Left lung (tissue), 10 donors: ENCODE results near the gene GMEB1. TPM values are rescaled to one million over a fixed set of nuclear protein-coding genes. Genes with fewer than 3 reads are reported as not detected.
A peak's percentile ranks its signal among the peaks of the same experiment; 100 is the strongest.
"Not testable (repeated sequence)": the region's sequence is repeated elsewhere in the genome, so short reads cannot be mapped to it uniquely, and the experiment has no call there.

ENCODE experiments used
- ATAC-seq: fragments of 200-7000 bp; cut with Tn5 transposase; one replicate; pipeline ENCODE4 v1.9.1; 2020; ENCODE audit warnings: moderate library complexity
- DNase-seq, 4 donors: peaks; one replicate each; pipeline ENCODE4 v3.0.0-alpha.2; 2013 to 2020
- H3K27ac ChIP-seq, 2 donors: fragments of 200-600 bp; sonication (generic) in 1 of 2; one replicate each; pipeline versions ENCODE4 v1.5.0 to v1.8.0; 2020 to 2021
- H3K27me3 ChIP-seq, 2 donors: fragments of 200-600 bp; sonication (generic) in 1 of 2; one replicate each; pipeline versions ENCODE4 v1.5.0 to v1.8.0; 2020 to 2021
- H3K36me3 ChIP-seq, 2 donors: fragments of 200-600 bp; sonication (generic) in 1 of 2; one replicate each; pipeline versions ENCODE4 v1.5.0 to v1.8.0; 2020 to 2021
- H3K4me1 ChIP-seq, 2 donors: fragments of 200-600 bp; one replicate each; pipeline ENCODE4 v1.8.0; 2021
- H3K4me3 ChIP-seq, 2 donors: fragments of 200-600 bp; sonication (generic) in 1 of 2; one replicate each; pipeline versions ENCODE4 v1.5.0 to v1.8.0; 2020 to 2021; ENCODE audit warnings: mild to moderate bottlenecking in 1 of 2
- H3K9me3 ChIP-seq, 2 donors: fragments of 200-600 bp; sonication (generic) in 1 of 2; one replicate each; pipeline versions ENCODE4 v1.5.0 to v1.8.0; 2020 to 2021
- intact Hi-C, 2 donors: fragments of 100-400 bp; cut with DNase I; formaldehyde crosslinking; loops; one replicate each; pipeline versions ENCODE4 v1.11.2 to v1.14.2; 2022
- polyA plus RNA-seq, 6 donors: library from polyadenylated mRNA; unstranded; fragments of 120-200 nt; gene quantifications; one replicate each; pipeline ENCODE4 v1.2.1, GENCODE V29; 2013; ENCODE audit not compliant: insufficient read length in 6 of 6
- total RNA-seq, 2 donors: library from RNA; stranded (reverse); fragmentation: NEBNext Ultra II Directional; extraction: Animal tissue kit (Norgen Biotek cat#: 25700); gene quantifications; one replicate each; pipeline ENCODE4 v1.2.1, GENCODE V29; 2021
- TF ChIP-seq, protein P1 (sequence below), 2 donors: fragments of 200-600 bp; sonication (generic) in 1 of 2; IDR thresholded peaks; one replicate each; pipeline versions ENCODE4 v1.5.0 to v1.8.0; 2021; ENCODE audit warnings: antibody characterized with exemption in 2 of 2
- donor health status: DM: no; HTN: yes; CAD: no.
- donor health status: DM: no; HTN: no; CAD: no.

Gene GMEB1
- total and polyA plus RNA-seq, 8 donors, result 10.6 to 18.6 (median 16.7) TPM

DNA sequence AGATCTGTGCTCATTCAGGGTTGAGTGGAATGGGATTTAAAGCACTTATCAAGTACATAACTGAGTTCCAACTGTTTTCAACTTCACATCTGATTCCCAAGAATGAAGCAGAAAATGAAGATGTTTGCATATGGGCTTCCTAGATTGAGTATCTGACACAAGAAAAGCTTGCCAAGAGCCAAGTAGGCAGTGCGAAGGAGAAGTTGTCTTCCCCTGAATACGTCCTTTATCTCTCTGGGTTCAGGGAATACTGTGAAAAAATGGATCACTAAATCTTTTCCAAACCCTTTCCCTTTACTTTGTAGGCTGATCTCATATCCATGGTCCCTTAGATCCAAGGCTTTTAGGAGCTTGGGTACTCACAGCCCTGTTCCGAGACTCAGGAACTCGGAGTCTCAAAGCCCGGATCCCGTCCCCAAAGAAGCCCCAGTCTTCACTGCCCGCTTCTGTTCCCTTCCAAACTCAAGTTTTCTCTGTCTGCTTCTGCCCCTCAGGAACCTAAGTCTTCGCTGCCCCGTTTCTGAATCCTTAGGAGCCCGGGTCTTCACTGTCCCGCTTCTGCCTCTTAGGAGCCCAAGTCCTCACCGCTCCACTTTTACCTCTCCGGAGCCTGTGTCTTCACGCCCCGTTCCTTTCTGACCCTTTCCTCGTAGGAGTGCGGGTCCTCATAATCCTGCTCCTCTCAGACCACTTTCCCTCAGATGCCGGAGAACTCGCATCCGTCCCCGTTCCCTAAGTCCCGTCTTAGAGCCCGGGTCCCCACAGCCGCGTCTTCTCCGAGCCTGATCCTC lies 26.3 kb upstream of the GMEB1 start:
- H3K4me1 ChIP-seq, result peaks cover 16 to 37% of the 10 kb centered on the region in 2 donors
- H3K4me3 ChIP-seq, result peak overlapping the region; percentile 69 to 71
- H3K27me3 ChIP-seq, result no peaks in the 10 kb centered on the region
- intact Hi-C loops, result no loop called here
- H3K27ac ChIP-seq, result peak overlapping the region; percentile 90 to 95
- H3K36me3 ChIP-seq, result no peaks in the 10 kb centered on the region
- peak in 2 of 4 donors; percentile 10 to 26 for DNase-seq
- H3K9me3 ChIP-seq, result no peaks in the 10 kb centered on the region
- TF ChIP-seq, protein P1, sequence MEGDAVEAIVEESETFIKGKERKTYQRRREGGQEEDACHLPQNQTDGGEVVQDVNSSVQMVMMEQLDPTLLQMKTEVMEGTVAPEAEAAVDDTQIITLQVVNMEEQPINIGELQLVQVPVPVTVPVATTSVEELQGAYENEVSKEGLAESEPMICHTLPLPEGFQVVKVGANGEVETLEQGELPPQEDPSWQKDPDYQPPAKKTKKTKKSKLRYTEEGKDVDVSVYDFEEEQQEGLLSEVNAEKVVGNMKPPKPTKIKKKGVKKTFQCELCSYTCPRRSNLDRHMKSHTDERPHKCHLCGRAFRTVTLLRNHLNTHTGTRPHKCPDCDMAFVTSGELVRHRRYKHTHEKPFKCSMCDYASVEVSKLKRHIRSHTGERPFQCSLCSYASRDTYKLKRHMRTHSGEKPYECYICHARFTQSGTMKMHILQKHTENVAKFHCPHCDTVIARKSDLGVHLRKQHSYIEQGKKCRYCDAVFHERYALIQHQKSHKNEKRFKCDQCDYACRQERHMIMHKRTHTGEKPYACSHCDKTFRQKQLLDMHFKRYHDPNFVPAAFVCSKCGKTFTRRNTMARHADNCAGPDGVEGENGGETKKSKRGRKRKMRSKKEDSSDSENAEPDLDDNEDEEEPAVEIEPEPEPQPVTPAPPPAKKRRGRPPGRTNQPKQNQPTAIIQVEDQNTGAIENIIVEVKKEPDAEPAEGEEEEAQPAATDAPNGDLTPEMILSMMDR (IDR thresholded peaks at IDR 0.05), result no peak
- peak; percentile 28 for ATAC-seq

DNA sequence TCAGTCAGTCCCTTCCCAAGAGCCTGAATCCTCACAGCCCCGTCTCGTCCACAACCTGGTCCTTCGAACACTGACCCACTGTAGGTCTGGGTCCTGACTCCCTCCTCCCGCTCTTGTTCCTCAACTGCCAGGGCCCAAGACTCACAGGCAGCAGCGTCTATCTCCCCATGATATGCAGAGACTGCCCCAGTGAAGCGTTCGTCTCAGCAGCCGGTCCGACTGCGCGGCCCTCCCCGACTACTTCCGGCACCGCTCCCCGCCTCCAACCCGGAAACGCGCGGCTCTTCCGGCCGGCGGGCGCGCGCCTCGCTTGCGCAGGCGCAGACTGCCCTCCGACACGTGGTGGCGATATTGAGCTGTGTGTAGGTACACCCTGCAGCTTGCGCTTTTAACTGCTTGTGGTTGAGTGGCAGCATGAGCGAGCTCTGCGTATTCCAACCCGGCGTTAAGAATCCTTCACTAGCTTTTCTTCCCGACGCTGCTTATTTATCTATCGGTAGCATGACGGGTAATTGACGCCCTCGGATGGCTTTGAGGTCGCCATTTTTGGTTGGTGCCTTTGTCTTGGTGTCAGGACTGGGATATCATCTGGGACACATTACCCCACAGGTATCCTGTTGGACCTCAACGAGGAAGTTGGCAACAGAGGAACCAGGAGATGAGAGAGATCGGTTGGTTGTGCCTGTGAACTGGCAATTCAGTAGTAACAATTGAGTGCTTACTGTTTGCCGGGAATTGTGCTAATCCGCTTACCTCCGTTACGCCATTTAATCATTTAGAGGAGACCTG lies 25.5 kb upstream of the GMEB1 start, which contains the start of gene TAF12:
TSS of gene TAF12 (minus strand) at position 221 of the 789 bp plus-strand sequence. CDS start 20,986 bp downstream, outside the sequence.
- no peaks in the 10 kb centered on the region for H3K9me3 ChIP-seq
- ATAC-seq (peak; percentile 94), DNase-seq (peak; percentile 94 to 98 (median 95))
- H3K36me3 ChIP-seq, result no peaks in the 10 kb centered on the region
- peaks cover 16 to 45% of the 10 kb centered on the region in 2 donors for H3K4me1 ChIP-seq
- TF ChIP-seq, protein P1 (IDR thresholded peaks at IDR 0.05), result peak in 1 of 2 donors; percentile 35
- H3K27me3 ChIP-seq, result no peaks in the 10 kb centered on the region
- H3K27ac ChIP-seq, result peak within 1 kb of the TSS; percentile 90 to 95
- H3K4me3 ChIP-seq, result peak within 1 kb of the TSS; percentile 69 to 71
- intact Hi-C loops, result no loop called here

DNA sequence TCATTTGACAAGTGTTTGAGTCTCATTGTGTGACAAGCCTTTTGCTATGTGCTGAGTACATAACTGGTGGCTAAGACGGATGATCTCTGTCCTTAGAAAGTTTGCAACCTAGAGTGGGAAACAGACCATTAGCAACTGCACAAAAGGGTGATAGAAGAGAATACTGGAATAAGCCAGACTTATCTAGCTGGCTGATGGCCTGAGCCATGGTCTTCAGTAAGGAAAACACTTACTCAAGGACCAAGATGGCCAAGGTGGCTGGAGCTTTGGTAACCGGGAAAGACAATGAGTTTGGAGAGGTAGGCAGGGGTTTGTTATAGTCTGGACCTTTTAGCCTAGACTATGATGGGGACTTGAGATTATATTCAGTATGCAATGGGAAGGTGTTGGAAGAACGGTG lies 24.1 kb upstream of the GMEB1 start:
- Histone ChIP-seq H3K9me3 (no peaks in the 10 kb centered on the region), H3K27me3 (no peaks in the 10 kb centered on the region), H3K4me3 (peak overlapping the region in 1 of 2 donors; percentile 71), H3K36me3 (no peaks in the 10 kb centered on the region), H3K27ac (peak overlapping the region in 1 of 2 donors; percentile 95), H3K4me1 (peaks cover 16 to 53% of the 10 kb centered on the region in 2 donors)
- TF ChIP-seq, protein P1 (IDR thresholded peaks at IDR 0.05), result no peak
- intact Hi-C loops, result no loop called here
- ATAC-seq, result no peak
- no peak for DNase-seq

DNA sequence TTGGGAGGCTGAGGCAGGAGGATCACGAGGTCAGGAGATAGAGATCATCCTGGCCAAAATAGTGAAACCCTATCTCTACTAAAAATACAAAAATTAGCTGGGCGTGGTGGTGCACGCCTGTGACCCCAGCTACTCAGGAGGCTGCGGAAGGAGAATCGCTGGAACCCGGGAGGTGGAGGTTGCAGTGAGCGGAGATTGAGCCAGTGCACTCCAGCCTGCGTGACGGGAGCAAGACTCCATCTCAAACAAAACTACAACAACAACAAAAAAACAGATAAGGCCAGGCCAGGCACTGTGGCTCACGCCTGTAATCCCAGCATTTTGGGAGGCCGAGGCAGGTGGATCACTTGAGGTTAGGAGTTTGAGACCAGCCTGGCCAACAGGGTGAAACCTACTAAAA lies 23.2 kb upstream of the GMEB1 start:
- DNase-seq, ATAC-seq, H3K36me3 ChIP-seq, H3K9me3 ChIP-seq, H3K4me3 ChIP-seq, intact Hi-C loops, H3K27ac ChIP-seq, H3K27me3 ChIP-seq: not testable (repeated sequence)
- H3K4me1 ChIP-seq, result peaks cover 16 to 56% of the 10 kb centered on the region in 2 donors

DNA sequence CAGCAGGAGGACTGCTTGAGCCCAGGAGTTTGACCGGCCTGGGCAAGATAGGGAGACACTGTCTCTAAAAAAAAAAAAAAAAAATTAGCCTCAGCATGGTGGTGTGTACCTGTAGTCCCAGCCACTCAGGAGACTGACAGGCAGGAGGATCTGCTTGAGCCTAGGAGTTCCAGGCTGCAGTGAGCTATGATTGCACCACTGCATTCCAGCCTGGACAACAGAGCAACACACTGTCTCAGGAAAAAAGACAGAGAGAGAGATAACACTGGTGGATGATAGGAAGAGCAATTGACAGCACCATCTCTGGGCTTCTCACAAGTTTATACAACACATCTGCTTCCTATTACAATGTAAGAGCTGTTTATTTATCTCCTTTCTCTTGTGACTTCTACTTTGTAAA lies 22.5 kb upstream of the GMEB1 start:
- Histone ChIP-seq H3K4me3 (no peak overlapping the region), H3K4me1 (peaks cover 15 to 49% of the 10 kb centered on the region in 2 donors), H3K27ac (no peak overlapping the region), H3K27me3 (no peaks in the 10 kb centered on the region), H3K9me3 (no peaks in the 10 kb centered on the region), H3K36me3 (no peaks in the 10 kb centered on the region)
- TF ChIP-seq, protein P1 (IDR thresholded peaks at IDR 0.05), result no peak
- DNase-seq (no peak), ATAC-seq (no peak)
- intact Hi-C loops, result no loop called here
